ENCODE data around the gene NTSR2.

Gene NTSR2

DNA sequence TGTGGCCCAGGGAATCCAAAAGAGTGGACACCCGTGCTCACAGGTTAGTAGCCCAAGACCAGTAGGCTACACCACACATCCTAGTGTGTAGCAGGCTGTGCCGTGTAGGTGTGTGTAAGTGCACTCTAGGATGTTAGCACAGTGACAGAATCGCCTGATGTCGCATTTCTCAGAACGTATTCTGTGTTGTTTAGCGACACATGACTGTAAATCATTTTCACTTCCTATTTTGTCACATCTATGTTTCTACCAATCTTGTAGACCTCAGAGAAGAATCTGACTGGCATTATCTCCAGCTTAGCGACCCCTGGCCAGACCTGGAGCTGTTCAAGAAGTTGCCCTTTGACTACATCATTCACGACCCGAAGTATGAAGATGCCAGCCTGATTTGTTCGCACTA lies 45.1 kb downstream of the NTSR2 start:
- no peak for DNase-seq

- DNase-seq: no peak
Observed at GRCh38 chr2:11622611-11623010, 47.4 kb downstream of the NTSR2 start.

- DNase-seq: no peak
Observed at GRCh38 chr2:11621410-11621809, 48.6 kb downstream of the NTSR2 start.

DNA sequence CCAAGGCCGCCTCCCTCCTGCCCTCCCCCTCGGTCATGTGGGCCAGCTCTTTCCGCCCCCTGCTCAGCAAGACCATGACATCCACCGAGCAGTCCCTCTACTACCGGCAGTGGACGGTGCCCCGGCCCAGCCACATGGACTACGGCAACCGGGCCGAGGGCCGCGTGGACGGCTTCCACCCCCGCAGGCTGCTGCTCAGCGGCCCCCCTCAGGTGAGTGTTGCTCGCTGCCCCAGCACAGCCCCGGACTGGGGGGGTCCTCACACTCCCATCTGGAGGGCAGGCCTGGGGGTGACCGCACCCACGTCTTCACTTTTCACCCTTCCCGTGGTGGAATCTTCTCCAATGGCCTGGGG lies 51.3 kb downstream of the NTSR2 start:
- DNase-seq: no peak

DNA sequence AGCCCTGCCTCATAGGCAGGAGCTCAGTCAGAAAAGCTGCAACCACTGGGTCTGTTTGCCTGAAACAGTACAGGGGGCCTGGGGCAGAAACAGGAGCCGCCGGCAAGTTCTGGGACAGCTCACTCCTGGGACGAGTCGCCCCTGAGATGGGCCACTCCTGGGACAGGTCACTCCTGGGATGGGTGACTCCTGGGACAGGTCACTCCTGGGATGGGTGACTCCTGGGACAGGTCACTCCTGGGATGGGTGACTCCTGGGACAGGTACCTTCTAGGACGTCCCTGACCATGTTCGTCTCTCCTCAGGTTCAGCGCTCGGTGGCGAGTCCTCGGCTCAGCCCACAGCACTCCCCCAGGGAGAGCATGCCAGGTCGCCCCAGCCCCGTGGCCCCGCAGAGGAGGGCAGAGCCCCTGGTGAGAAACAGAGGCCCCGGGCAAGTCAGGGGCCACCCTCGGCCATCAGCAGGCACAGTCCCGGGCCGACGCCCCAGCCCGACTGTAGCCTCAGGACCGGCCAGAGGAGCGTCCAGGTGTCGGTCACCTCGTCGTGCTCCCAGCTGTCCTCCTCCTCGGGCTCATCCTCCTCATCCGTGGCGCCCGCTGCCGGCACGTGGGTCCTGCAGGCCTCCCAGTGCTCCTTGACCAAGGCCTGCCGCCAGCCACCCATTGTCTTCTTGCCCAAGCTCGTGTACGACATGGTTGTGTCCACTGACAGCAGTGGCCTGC lies 51.8 kb downstream of the NTSR2 start:
- DNase-seq: no peak

GRCh38 chr2:11617527-11617926 lies 52.5 kb downstream of the NTSR2 start:
- no peak for DNase-seq

DNA sequence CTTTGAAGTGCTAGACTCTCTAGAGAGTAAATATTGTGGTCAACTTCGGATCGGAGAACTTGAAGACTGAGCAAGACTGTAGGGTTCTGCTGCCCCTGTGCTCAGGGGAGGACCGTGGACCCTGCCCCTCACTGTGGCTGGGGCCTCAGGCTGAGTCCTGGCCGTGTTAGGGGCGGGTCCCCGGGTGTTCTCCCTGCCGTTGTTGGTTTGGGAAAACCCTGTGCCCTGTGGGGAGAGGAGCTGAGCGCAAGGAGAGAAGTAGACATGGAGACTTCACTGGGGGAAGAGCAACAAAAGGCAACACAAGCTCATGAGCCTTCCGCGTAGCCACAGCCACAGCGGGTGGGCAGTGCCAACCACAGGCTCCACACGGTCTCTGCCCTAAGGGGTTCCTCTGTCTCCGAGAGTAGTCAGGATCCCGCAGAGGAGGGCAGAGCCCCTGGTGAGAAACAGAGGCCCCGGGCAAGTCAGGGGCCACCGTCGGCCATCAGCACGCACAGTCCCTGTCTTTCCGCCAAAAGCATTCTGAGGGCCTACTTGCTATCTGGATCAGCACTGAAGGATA lies 53.1 kb downstream of the NTSR2 start:
- no peak for DNase-seq

DNA sequence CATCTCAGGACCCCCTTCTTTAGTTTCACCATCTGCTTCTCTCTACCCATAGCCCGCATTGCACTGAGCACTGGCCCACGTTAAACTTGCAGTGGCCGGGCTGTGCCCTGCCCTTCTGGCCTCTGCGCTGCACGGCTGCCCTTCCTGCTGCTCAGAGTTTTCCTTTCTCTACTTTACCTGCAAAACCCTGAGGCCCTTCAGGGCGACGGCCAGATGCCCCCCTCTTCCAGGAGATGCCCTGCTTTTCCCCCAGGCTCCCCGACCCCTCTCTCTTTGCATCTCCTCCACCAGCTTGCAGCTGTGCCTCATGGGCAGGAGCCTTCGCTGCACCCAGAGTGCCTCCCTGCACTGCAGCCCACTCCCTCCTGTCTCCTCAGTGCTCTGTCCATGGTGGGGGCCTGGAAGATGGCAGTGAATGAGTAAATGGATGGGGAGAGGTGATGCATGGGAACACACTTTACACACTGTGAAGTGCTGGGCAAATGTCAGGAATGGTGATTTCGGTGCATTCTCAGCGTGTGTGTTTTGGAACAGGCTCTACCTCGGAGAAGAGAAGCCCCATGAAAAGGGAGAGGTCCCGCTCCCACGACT lies 53.8 kb downstream of the NTSR2 start:
- no peak for DNase-seq

DNA sequence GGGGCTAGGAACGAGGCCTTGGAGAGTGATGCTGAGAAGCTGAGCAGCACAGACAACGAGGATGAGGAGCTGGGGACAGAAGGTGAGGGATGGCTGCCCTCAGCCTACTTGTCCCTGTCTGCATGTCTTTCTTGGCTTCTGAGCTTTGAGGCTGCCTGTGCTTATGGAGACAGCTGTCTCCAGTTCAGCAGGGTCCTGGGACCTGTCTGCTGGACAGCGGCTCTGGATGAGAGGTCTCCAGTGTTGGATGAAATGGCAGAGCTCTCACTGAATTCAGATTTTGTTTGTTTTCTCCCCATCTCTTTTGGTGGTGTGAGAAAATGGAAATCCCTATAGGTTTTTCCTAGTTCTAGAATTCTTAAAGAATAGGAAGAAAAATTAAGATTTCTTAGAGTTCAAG lies 54.8 kb downstream of the NTSR2 start:
- DNase-seq: no peak

DNA sequence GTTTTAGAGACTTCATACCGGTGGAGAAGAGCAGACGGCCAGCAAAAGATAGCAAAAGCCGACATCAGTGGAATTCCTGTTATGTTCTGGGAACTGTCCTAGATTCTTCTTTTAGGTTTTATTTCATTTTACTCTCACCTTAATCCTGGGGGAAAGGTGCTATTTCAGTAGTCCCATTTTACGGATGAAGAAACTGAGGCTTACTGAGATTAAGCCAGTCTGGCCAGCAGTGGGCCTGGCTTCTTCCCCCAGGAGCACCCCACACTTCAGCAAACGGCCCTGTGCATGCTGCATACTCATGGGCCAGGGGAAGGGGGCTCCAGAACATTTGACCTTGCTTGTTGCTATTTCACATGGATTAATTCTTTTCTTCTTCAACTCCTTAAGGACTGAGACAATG lies 56.7 kb downstream of the NTSR2 start:
- no peak for DNase-seq

DNA sequence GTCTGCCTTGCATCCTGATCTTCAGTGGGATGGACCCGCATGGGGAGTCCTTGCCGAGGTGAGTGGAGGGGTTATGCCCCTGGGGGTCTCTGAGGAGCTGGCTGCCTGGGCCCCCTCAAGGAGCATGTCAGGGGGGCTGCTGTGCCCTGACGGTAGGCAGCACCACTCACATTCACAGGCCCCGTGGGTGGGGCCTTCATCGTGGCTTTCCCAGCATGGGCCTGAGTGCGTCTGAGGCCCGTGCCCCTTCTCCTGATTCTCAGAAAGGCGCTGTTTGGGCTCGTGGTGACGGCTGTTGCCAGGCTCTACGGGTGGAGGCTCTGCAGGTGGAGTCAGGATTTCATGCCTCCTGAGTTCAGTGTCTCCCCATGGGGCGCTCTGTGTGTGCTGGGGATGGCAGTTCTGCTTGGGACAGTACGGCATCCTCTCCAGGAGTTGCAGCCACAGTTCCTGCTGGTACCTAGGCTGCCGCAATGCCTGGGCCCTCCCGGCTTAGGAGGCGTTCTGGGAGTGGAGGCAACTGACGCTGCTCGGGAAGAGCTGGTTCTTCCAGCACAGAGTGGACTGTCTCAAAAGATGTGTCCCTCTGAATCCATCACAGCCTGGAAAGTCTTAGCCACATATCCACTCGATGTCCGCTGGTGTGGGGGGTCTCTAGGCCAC lies 57.3 kb downstream of the NTSR2 start:
- no peak for DNase-seq

DNA sequence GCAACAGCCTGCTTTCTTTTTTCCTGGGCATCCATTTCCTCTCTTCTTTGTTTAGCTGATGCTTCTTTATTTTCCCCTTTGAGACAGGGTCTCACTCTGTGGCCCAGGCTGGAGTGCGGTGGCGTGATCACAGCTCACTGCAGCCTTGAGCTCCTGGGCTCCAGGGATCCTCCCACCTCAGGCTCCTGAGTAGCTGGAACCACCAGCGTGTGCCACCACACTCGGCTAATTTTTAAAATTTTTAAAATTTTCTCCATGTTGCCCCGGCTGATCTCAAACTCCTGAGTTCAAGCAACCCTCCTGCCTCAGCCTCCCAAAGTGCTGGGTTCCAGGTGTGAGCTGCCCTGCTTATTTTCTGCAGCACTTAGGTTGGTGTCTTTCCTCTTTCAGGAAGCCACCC lies 58.7 kb downstream of the NTSR2 start:
- no peak for DNase-seq

DNA sequence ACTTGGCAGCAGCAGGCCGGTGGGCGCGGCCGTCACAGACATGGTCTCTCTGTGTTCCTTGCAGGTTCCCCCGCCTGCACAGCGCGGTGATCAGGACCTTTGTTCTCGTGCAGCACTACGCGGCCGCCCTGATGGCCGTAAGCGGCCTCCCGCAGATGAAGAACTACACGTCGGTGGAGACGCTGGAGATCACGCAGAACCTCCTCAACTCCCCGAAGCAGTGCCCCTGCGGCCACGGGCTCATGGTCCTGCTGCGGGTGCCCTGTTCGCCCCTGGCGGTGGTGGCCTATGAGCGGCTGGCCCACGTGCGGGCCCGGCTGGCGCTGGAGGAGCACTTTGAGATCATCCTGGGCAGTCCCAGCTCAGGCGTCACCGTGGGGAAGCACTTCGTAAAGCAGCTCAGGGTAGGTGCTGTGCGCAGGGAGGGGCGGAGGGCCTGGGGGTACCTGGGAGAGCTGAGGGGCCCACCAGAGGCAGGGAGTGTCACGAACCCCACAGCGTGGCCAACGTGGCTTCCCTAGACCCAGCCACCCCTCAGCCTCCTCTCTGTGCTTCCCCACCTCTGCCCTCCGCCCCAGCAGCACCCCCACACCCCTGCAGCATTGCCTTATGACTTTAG lies 59.3 kb downstream of the NTSR2 start:
- no peak for DNase-seq

All from stimulated activated CD4-positive, alpha-beta T cell treated with anti-CD3 and anti-CD28 coated beads, Interleukin-12 subunit alpha, Interleukin-12 subunit beta, amount 100 ng/mL, for 4 hours (primary cell).